Progenitor cell of endocrine pancreas (in vitro differentiated cells): Measurements from ENCODE around the gene KRTAP10-9. TPM values are rescaled to one million over a fixed set of nuclear protein-coding genes. Genes with fewer than 3 reads are reported as not detected.

ENCODE experiments used
- DNase-seq: peaks from one replicate; pipeline ENCODE4 v3.0.0; 2021; ENCODE audit warnings: low spot score; ENCODE audit not compliant: unreplicated experiment
- H3K27ac Mint-ChIP-seq: 2 replicates; pipeline ENCODE4 v1.8.0; 2021; ENCODE audit warnings: mild to moderate bottlenecking, moderate library complexity, mixed read lengths
- H3K27me3 Mint-ChIP-seq: 2 replicates; pipeline ENCODE4 v1.8.0; 2021; ENCODE audit warnings: mixed read lengths
- H3K36me3 Mint-ChIP-seq: 2 replicates; pipeline ENCODE4 v1.8.0; 2022; ENCODE audit warnings: mixed read lengths; ENCODE audit not compliant: insufficient read depth
- H3K4me1 Mint-ChIP-seq: 2 replicates; pipeline ENCODE4 v1.8.0; 2021; ENCODE audit warnings: low read depth, mixed read lengths
- H3K4me3 Mint-ChIP-seq: 2 replicates; pipeline ENCODE4 v1.8.0; 2021; ENCODE audit warnings: low read depth, mild to moderate bottlenecking, moderate library complexity, mixed read lengths
- H3K9me3 Mint-ChIP-seq: 2 replicates; pipeline ENCODE4 v1.8.0; 2021; ENCODE audit warnings: low read depth, mixed read lengths
- CTCF ChIP-seq: fragments of 200-600 bp; sonication (generic); IDR thresholded peaks from one replicate; pipeline ENCODE4 v1.5.0; 2021; ENCODE audit warnings: antibody characterized with exemption, mild to moderate bottlenecking; ENCODE audit not compliant: unreplicated experiment
- total RNA-seq: library from RNA; stranded (reverse); gene quantifications from 2 replicates; pipeline ENCODE4 v1.2.1, GENCODE V29; 2021

The KRTAP10-9 gene
- total RNA-seq, 1 donor from 2014 or later: not detected

GRCh38 chr21:44648557-44649311 is 21.8 kb downstream of the KRTAP10-9 start:
- H3K9me3 Mint-ChIP-seq: peaks cover 12% of the 10 kb centered on the region
- TF ChIP-seq CTCF: no peak
- no peaks in the 10 kb centered on the region for H3K4me1 Mint-ChIP-seq
- no peak for DNase-seq
- H3K4me3 Mint-ChIP-seq: no peak overlapping the region
- peaks cover 3% of the 10 kb centered on the region for H3K36me3 Mint-ChIP-seq
- peaks cover 6% of the 10 kb centered on the region for H3K27me3 Mint-ChIP-seq
- no peak overlapping the region for H3K27ac Mint-ChIP-seq

- no peaks in the 10 kb centered on the region for H3K4me1 Mint-ChIP-seq
- H3K9me3 Mint-ChIP-seq: peaks cover 5% of the 10 kb centered on the region
- H3K27ac Mint-ChIP-seq: no peak overlapping the region
- no peak for DNase-seq
- no peak overlapping the region for H3K4me3 Mint-ChIP-seq
- no peak for TF ChIP-seq CTCF
- H3K27me3 Mint-ChIP-seq: peaks cover 6% of the 10 kb centered on the region
- H3K36me3 Mint-ChIP-seq: peaks cover 3% of the 10 kb centered on the region
Measured at GRCh38 chr21:44649521-44650100, 22.7 kb downstream of the KRTAP10-9 start.

- Mint-ChIP-seq H3K9me3 (no peaks in the 10 kb centered on the region), H3K27me3 (peaks cover 6% of the 10 kb centered on the region), H3K36me3 (no peaks in the 10 kb centered on the region), H3K4me1 (no peaks in the 10 kb centered on the region), H3K27ac (no peak overlapping the region), H3K4me3 (no peak overlapping the region)
- no peak for DNase-seq
- no peak for TF ChIP-seq CTCF
Measured at GRCh38 chr21:44650265-44650972, 23.5 kb downstream of the KRTAP10-9 start.

- Mint-ChIP-seq H3K27ac (no peak overlapping the region), H3K4me3 (no peak overlapping the region), H3K36me3 (no peaks in the 10 kb centered on the region), H3K9me3 (peaks cover under 1% of the 10 kb centered on the region), H3K4me1 (no peaks in the 10 kb centered on the region), H3K27me3 (peaks cover 6% of the 10 kb centered on the region)
- TF ChIP-seq CTCF: no peak
- DNase-seq: no peak
Measured at GRCh38 chr21:44650973-44651675, 24.2 kb downstream of the KRTAP10-9 start.

GRCh38 chr21:44653123-44653522 is 26.2 kb downstream of the KRTAP10-9 start:
- no peak overlapping the region for H3K27ac Mint-ChIP-seq
- no peak for TF ChIP-seq CTCF
- peaks cover 11% of the 10 kb centered on the region for H3K9me3 Mint-ChIP-seq
- peaks cover 5% of the 10 kb centered on the region for H3K27me3 Mint-ChIP-seq
- H3K36me3 Mint-ChIP-seq: no peaks in the 10 kb centered on the region
- no peaks in the 10 kb centered on the region for H3K4me1 Mint-ChIP-seq
- no peak overlapping the region for H3K4me3 Mint-ChIP-seq
- DNase-seq: no peak
